SU-DHL-6 (cell line): ENCODE results near the gene SLC6A13.
"Not testable (repeated sequence)": the region's sequence is repeated elsewhere in the genome, so short reads cannot be mapped to it uniquely, and the experiment has no call there.

Source experiments
- H2AFZ ChIP-seq: fragments of 200-600 bp; sonication (generic); 2 replicates; pipeline ENCODE4 v1.6.1; 2014; ENCODE audit warnings: low read depth, mild to moderate bottlenecking, moderate library complexity, mixed read lengths, antibody characterized with exemption, low read length; ENCODE audit not compliant: severe bottlenecking
- H3F3A ChIP-seq: fragments of 200-600 bp; shearing (Covaris generic); 2 replicates; pipeline ENCODE4 v1.6.0; 2016; ENCODE audit warnings: antibody characterized with exemption, mild to moderate bottlenecking; ENCODE audit not compliant: insufficient read depth
- H3K27ac ChIP-seq: fragments of 200-600 bp; sonication (generic); 2 replicates; pipeline ENCODE4 v1.5.1; 2016; ENCODE audit warnings: low read depth, mild to moderate bottlenecking, low read length, moderate library complexity, mixed read lengths
- H3K27me3 ChIP-seq: fragments of 200-600 bp; sonication (generic), shearing (Covaris generic); 2 replicates; pipeline ENCODE4 v1.6.0; 2014; ENCODE audit warnings: mild to moderate bottlenecking, low read length
- H3K36me3 ChIP-seq: fragments of 200-600 bp; sonication (generic); 2 replicates; pipeline ENCODE4 v1.6.1; 2014; ENCODE audit warnings: mild to moderate bottlenecking, low read length, mixed read lengths
- H3K4me2 ChIP-seq: fragments of 300-600, 200-600 bp; shearing (Covaris generic), sonication (generic); 2 replicates; pipeline ENCODE4 v1.6.0; 2014; ENCODE audit warnings: low read length, low read depth, mild to moderate bottlenecking; ENCODE audit not compliant: poor library complexity, severe bottlenecking
- H3K4me3 ChIP-seq: fragments of 200-600 bp; sonication (generic); 2 replicates; pipeline ENCODE4 v1.5.1; 2014; ENCODE audit warnings: antibody characterized with exemption, low read length, mild to moderate bottlenecking, mixed read lengths; ENCODE audit not compliant: insufficient read depth, poor library complexity, severe bottlenecking
- H3K79me2 ChIP-seq: fragments of 200-600 bp; sonication (generic); 2 replicates; pipeline ENCODE4 v1.6.1; 2014; ENCODE audit warnings: mild to moderate bottlenecking, low read length, moderate library complexity; ENCODE audit not compliant: insufficient read depth
- H3K9ac ChIP-seq: fragments of 200-600 bp; sonication (generic); 2 replicates; pipeline ENCODE4 v1.7.0; 2014; ENCODE audit warnings: mild to moderate bottlenecking, low read length
- H3K9me2 ChIP-seq: fragments of 200-600 bp; sonication (generic); replicated peaks from 2 replicates; pipeline ENCODE4 v1.6.1; 2014; ENCODE audit warnings: low read length; ENCODE audit not compliant: insufficient read depth
- H3K9me3 ChIP-seq: fragments of 200-600 bp; sonication (generic); 2 replicates; pipeline ENCODE4 v1.6.1; 2014; ENCODE audit warnings: low read length, mixed read lengths; ENCODE audit not compliant: insufficient read depth
- H4K20me1 ChIP-seq: fragments of 200-600 bp; sonication (generic); 2 replicates; pipeline ENCODE4 v1.6.1; 2014; ENCODE audit warnings: low read depth, mild to moderate bottlenecking, antibody characterized with exemption, low read length, moderate library complexity, mixed read lengths
- EZH2phosphoT487 ChIP-seq: fragments of 200-600 bp; sonication (generic), shearing (Covaris generic); conservative IDR thresholded peaks from 2 replicates; pipeline ENCODE4 v1.6.1; 2018; ENCODE audit warnings: mild to moderate bottlenecking, antibody characterized with exemption, low read length, moderate library complexity, mixed read lengths
- TF ChIP-seq, protein P1 (sequence below): fragments of 200-600 bp; sonication (generic); IDR thresholded peaks from one replicate; pipeline ENCODE4 v1.5.1; 2017; ENCODE audit warnings: antibody characterized with exemption, mild to moderate bottlenecking, low read length, moderate library complexity; ENCODE audit not compliant: insufficient read depth, poor library complexity, severe bottlenecking

The SLC6A13 gene

DNA sequence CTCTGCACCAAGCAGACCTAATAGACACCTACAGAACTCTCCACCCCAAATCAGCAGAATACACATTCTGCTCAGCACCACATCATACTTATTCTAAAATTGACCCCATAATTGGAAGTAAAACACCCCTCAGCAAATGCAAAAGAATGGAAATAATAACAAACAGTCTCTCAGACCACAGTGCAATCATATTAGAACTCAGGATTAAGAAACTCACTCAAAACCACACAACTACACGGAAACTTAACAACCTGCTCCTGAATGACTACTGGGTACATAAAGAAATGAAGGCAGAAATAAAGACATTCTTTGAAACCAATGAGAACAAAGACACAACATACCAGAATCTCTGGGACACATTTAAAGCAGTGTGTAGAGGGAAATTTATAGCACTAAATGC is 37.5 kb upstream of the SLC6A13 start:
- H2AFZ ChIP-seq, H3K79me2 ChIP-seq, H3K4me3 ChIP-seq, H3K9me3 ChIP-seq, H3K4me2 ChIP-seq, H3F3A ChIP-seq, H3K9me2 ChIP-seq, H3K9ac ChIP-seq, H4K20me1 ChIP-seq, H3K27me3 ChIP-seq, H3K27ac ChIP-seq: not testable (repeated sequence)
- H3K36me3 ChIP-seq, result peaks cover 28% of the 10 kb centered on the region

DNA sequence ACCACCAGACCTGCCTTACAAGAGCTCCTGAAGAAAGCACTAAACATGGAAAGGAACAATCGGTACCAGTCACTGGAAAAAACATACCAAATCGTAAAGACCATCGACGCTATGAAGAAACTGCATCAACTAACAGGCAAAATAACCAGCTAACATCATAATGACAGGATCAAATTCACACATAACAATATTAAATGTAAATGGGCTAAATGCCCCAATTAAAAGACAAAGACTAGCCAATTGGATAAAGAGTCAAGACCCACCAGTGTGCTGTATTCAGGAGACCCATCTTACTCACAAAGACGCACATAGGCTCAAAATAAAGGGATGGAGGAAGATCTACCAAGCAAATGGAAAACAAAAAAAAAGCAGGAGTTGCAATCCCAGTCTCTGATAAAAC is 36.9 kb upstream of the SLC6A13 start:
- H3K79me2 ChIP-seq, H3F3A ChIP-seq, H3K4me3 ChIP-seq, H3K27me3 ChIP-seq, H3K9me3 ChIP-seq, H4K20me1 ChIP-seq, H3K27ac ChIP-seq, H3K9ac ChIP-seq, H2AFZ ChIP-seq, H3K9me2 ChIP-seq, H3K4me2 ChIP-seq: not testable (repeated sequence)
- peaks cover 30% of the 10 kb centered on the region for H3K36me3 ChIP-seq

DNA sequence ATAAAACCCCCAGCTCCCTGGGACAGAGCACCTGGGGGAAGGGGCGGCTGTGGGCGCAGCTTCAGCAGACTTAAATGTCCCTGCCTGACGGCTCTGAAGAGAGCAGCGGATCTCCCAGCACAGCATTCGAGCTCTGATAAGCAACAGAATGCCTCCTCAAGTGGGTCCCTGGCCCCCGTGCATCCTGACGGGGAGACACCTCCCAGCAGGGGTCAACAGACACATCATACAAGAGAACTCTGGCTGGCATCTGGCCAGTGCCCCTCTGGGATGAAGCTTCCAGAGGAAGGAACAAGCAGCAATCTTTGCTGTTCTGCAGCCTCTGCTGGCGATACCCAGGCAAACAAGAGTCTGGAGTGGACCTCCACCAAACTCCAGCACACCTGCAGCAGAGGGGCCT is 35.4 kb upstream of the SLC6A13 start:
- H3K9me3 ChIP-seq, H3K9me2 ChIP-seq, H4K20me1 ChIP-seq, H3K9ac ChIP-seq, H3K27me3 ChIP-seq, H3F3A ChIP-seq, H3K79me2 ChIP-seq, H3K4me2 ChIP-seq, H3K27ac ChIP-seq, H3K4me3 ChIP-seq, H2AFZ ChIP-seq: not testable (repeated sequence)
- peaks cover 29% of the 10 kb centered on the region for H3K36me3 ChIP-seq

DNA sequence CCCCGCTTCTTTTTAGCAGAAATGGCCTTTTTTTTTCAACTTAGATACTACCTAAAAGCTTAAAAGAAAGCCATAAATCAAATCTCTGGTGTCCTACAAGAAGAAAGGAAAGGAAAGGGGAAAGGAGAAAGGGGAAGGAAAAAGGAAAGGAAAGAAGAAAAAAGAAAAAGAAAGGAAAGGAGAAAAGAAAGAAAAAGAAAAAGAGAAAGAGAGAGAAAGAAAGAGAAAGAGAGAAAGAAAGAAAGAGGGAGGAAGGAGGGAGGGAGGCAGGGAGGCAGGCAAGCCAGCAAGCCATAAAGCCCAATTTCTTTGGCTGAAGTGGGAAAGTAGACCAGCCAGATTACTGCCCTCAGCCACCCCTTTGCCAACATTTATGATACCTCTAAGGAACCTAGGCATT is 32.5 kb upstream of the SLC6A13 start:
- H3K36me3 ChIP-seq, result peaks cover 53% of the 10 kb centered on the region
- no peak overlapping the region for H3K4me3 ChIP-seq
- H2AFZ ChIP-seq, result no peak overlapping the region
- TF ChIP-seq, protein P1, sequence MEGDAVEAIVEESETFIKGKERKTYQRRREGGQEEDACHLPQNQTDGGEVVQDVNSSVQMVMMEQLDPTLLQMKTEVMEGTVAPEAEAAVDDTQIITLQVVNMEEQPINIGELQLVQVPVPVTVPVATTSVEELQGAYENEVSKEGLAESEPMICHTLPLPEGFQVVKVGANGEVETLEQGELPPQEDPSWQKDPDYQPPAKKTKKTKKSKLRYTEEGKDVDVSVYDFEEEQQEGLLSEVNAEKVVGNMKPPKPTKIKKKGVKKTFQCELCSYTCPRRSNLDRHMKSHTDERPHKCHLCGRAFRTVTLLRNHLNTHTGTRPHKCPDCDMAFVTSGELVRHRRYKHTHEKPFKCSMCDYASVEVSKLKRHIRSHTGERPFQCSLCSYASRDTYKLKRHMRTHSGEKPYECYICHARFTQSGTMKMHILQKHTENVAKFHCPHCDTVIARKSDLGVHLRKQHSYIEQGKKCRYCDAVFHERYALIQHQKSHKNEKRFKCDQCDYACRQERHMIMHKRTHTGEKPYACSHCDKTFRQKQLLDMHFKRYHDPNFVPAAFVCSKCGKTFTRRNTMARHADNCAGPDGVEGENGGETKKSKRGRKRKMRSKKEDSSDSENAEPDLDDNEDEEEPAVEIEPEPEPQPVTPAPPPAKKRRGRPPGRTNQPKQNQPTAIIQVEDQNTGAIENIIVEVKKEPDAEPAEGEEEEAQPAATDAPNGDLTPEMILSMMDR, result no peak
- TF ChIP-seq EZH2phosphoT487, result no peak
- no peaks in the 10 kb centered on the region for H3K79me2 ChIP-seq
- H3K4me2 ChIP-seq, result no peak overlapping the region
- no peak overlapping the region for H3K9ac ChIP-seq
- H3K9me3 ChIP-seq, result no peaks in the 10 kb centered on the region
- H3K27me3 ChIP-seq, result no peaks in the 10 kb centered on the region
- H4K20me1 ChIP-seq, result no peaks in the 10 kb centered on the region
- H3K27ac ChIP-seq, result no peak overlapping the region
- no peaks in the 10 kb centered on the region for H3K9me2 ChIP-seq
- H3F3A ChIP-seq, result no peaks in the 10 kb centered on the region

DNA sequence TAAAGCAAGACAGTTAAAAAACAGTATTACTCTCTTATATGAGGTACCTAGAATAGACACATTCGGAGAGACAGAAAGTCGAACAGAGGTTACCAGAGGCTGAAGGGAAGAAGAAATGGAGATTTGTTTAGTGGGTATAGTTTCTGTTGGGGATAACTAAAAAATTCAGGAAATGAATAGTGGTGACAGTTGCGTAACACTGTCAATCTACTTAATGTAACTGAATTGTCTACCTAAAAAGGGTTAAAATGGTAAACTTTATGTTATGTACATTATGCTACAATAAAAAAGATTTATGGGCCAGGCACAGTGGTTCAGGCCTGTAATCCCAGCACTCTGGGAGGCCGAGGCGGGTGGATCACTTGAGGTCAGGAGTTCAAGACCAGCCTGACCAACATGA is 30.6 kb upstream of the SLC6A13 start:
- H4K20me1 ChIP-seq, result no peaks in the 10 kb centered on the region
- H3K9ac ChIP-seq, result no peak overlapping the region
- H3K9me3 ChIP-seq, result no peaks in the 10 kb centered on the region
- peaks cover 64% of the 10 kb centered on the region for H3K36me3 ChIP-seq
- no peak overlapping the region for H3K27ac ChIP-seq
- H3K4me3 ChIP-seq, result no peak overlapping the region
- no peak overlapping the region for H3K4me2 ChIP-seq
- TF ChIP-seq, protein P1, result no peak
- TF ChIP-seq EZH2phosphoT487, result no peak
- H2AFZ ChIP-seq, result no peak overlapping the region
- no peaks in the 10 kb centered on the region for H3F3A ChIP-seq
- H3K79me2 ChIP-seq, result no peaks in the 10 kb centered on the region
- no peaks in the 10 kb centered on the region for H3K27me3 ChIP-seq
- H3K9me2 ChIP-seq, result no peaks in the 10 kb centered on the region
